ENCODE measurements around the gene PPP2R2B.
A peak's percentile ranks its signal among the peaks of the same experiment; 100 is the strongest.
"Not testable (repeated sequence)": the region's sequence is repeated elsewhere in the genome, so short reads cannot be mapped to it uniquely, and the experiment has no call there.

Gene PPP2R2B

GRCh38 chr5:146588331-146589027, 290.1 kb downstream of the PPP2R2B start:
- no peak for DNase-seq

GRCh38 chr5:146586752-146587151, 291.8 kb downstream of the PPP2R2B start:
- no peak for DNase-seq

- no peak for DNase-seq
These were observed 293.8 kb downstream of the PPP2R2B start for GRCh38 chr5:146584750-146585149.

GRCh38 chr5:146582051-146582596, 296.4 kb downstream of the PPP2R2B start:
- no peak for DNase-seq

- DNase-seq = no peak
These were observed 298.3 kb downstream of the PPP2R2B start for GRCh38 chr5:146580237-146580636.

- DNase-seq = no peak
These were observed 303.8 kb downstream of the PPP2R2B start for GRCh38 chr5:146574713-146575112.

GRCh38 chr5:146568161-146568560, 310.4 kb downstream of the PPP2R2B start:
- DNase-seq = no peak

GRCh38 chr5:146565764-146566367, 312.7 kb downstream of the PPP2R2B start:
- DNase-seq = peak; percentile 57

- no peak for DNase-seq
These were observed 314.4 kb downstream of the PPP2R2B start for GRCh38 chr5:146564007-146564762.

- DNase-seq = no peak
These were observed 316.1 kb downstream of the PPP2R2B start for GRCh38 chr5:146562461-146562860.

GRCh38 chr5:146561711-146562110, 316.8 kb downstream of the PPP2R2B start:
- DNase-seq = no peak

GRCh38 chr5:146560205-146560812, 318.2 kb downstream of the PPP2R2B start:
- no peak for DNase-seq

GRCh38 chr5:146556884-146557283, 321.7 kb downstream of the PPP2R2B start:
- DNase-seq = not testable (repeated sequence)

GRCh38 chr5:146553446-146553845, 325.1 kb downstream of the PPP2R2B start:
- no peak for DNase-seq

- no peak for DNase-seq
These were observed 328.9 kb downstream of the PPP2R2B start for GRCh38 chr5:146549615-146550014.

- DNase-seq = no peak
These were observed 329.6 kb downstream of the PPP2R2B start for GRCh38 chr5:146548781-146549449.

- no peak for DNase-seq
These were observed 334.3 kb downstream of the PPP2R2B start for GRCh38 chr5:146544232-146544631.

GRCh38 chr5:146541958-146542849, 336.4 kb downstream of the PPP2R2B start:
- peak; percentile 62 for DNase-seq

- no peak for DNase-seq
These were observed 338.1 kb downstream of the PPP2R2B start for GRCh38 chr5:146540414-146540813.

- DNase-seq = no peak
These were observed 338.6 kb downstream of the PPP2R2B start for GRCh38 chr5:146539973-146540372.

GRCh38 chr5:146538432-146538831, 340.1 kb downstream of the PPP2R2B start:
- no peak for DNase-seq

- no peak for DNase-seq
These were observed 344.7 kb downstream of the PPP2R2B start for GRCh38 chr5:146533882-146534281.

Data from CD4-positive, alpha-beta T cell treated with Interleukin-21 for 1 hour (primary cell).